Measurements from ENCODE around the gene CTNNA3.
"Not testable (repeated sequence)": the region's sequence is repeated elsewhere in the genome, so short reads cannot be mapped to it uniquely, and the experiment has no call there.

Gene CTNNA3

DNA sequence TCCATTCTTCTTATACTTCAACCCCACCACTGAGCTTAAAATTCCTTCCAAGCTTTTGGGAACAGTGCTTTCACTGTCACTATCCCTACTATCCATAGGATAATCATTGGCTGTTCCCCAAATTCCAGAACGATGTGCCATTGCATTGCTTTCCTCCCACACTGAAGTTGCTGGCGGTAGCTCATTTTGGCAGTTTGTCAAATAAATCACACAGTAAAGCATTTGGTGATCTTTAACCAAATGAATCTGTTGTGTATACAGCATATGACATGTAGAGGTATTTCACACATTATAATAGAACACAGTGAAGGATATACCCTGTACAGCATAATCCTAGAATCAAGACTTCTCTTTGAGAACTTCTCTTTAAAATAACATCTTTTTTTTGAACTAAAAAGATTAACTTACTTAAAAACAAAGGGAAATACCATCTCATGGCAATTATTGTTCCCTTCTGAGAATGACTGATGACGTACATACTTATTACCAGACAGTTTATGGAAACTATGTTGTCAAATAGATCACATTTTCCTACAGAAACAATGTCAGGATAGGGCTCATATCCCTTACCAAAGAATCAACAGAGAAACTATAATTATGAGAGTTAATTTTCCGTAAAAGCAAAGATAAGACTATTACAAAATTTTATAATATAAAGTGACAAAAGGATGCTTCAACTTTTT is 93.6 kb downstream of the CTNNA3 start:
- TF ChIP-seq, protein P1, sequence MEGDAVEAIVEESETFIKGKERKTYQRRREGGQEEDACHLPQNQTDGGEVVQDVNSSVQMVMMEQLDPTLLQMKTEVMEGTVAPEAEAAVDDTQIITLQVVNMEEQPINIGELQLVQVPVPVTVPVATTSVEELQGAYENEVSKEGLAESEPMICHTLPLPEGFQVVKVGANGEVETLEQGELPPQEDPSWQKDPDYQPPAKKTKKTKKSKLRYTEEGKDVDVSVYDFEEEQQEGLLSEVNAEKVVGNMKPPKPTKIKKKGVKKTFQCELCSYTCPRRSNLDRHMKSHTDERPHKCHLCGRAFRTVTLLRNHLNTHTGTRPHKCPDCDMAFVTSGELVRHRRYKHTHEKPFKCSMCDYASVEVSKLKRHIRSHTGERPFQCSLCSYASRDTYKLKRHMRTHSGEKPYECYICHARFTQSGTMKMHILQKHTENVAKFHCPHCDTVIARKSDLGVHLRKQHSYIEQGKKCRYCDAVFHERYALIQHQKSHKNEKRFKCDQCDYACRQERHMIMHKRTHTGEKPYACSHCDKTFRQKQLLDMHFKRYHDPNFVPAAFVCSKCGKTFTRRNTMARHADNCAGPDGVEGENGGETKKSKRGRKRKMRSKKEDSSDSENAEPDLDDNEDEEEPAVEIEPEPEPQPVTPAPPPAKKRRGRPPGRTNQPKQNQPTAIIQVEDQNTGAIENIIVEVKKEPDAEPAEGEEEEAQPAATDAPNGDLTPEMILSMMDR (conservative IDR thresholded peaks at IDR 0.05; ENCODE audit: low read length): no peak
- H3K4me3 ChIP-seq (ENCODE audit: low read length): no peak overlapping the region
- DNase-seq (ENCODE audit: low read depth): peak; percentile 40

DNA sequence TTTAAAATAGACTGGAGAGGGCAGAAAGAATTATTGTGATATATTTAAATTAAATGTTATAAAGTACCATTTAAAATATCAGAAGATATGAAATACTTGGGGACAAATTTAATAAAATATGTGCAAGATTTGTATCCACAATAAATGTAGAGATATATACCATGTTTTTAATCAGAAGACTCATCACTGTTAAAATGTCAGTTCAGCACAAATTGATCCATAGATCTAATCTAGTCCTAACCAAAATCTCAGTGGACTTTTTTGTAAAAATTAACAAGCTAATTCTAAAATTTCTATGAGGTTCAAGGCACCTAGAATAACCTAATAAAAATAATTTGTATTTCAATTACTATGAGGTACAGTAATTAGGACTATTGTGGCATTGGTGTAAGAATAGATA is 96.4 kb downstream of the CTNNA3 start:
- DNase-seq (ENCODE audit: low read depth): no peak
- TF ChIP-seq, protein P1 (conservative IDR thresholded peaks at IDR 0.05; ENCODE audit: low read length): no peak
- no peak overlapping the region for H3K4me3 ChIP-seq (ENCODE audit: low read length)

DNA sequence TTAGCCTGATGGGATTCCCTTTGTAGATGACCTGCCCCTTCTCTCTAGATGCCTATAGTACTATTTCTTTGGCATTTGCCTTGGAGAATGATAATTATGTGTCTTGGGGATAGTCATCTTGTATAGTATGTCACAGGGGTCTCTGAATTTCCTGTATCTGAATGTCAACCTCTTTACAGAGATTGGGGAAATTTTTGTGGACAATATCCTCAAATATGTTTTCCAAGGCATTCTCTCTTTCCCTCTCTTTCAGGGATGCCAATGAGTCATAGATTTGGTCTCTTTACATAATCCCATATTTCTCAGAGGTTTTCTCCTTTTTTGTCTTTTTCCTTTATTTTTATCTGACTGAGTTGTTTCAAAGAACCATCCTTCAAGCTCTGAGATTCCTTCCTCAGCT is 99.4 kb downstream of the CTNNA3 start:
- TF ChIP-seq, protein P1 (conservative IDR thresholded peaks at IDR 0.05; ENCODE audit: low read length): no peak
- H3K4me3 ChIP-seq (ENCODE audit: low read length): no peak overlapping the region
- DNase-seq (ENCODE audit: low read depth): no peak

DNA sequence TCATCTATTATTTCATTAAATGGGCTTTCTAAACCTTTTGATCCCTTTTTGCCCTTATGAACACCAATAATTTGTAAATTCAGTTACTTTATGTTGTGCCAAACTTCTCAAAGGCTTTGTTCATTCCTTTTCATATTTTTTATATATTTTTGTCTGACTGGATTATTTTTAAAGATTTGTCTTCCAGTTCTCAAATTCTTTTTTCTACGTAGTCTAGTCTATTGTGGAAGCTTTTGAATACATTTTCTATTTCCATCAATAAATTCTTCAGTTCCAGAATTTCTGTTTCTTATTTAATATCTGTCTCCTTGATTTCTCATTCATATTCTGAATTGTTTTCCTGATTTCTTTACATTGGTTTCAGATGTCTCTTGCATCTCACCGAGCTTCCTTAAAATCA is 108.2 kb downstream of the CTNNA3 start:
- TF ChIP-seq, protein P1 (conservative IDR thresholded peaks at IDR 0.05; ENCODE audit: low read length): no peak
- no peak overlapping the region for H3K4me3 ChIP-seq (ENCODE audit: low read length)
- no peak for DNase-seq (ENCODE audit: low read depth)

DNA sequence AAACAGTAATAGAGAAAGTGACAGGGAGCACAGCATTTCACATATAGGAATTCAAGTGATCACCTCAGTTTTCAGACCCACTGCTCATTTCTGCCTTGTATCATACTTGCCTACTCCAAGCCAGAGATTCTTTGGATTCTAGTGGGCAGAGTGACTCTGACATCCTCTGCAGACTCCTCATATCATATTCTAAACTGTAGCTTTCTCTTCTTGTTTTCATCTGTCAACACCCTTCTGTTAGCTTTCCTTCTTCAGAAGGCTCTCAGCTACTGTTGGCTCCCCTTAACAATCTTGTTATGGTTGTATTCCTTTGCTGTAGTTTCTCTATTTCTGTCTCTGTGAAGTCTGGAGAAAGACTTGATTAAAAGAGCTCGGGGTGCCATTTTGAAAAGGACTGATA is 120.5 kb downstream of the CTNNA3 start:
- TF ChIP-seq, protein P1 (conservative IDR thresholded peaks at IDR 0.05; ENCODE audit: low read length): no peak
- no peak overlapping the region for H3K4me3 ChIP-seq (ENCODE audit: low read length)
- no peak for DNase-seq (ENCODE audit: low read depth)

DNA sequence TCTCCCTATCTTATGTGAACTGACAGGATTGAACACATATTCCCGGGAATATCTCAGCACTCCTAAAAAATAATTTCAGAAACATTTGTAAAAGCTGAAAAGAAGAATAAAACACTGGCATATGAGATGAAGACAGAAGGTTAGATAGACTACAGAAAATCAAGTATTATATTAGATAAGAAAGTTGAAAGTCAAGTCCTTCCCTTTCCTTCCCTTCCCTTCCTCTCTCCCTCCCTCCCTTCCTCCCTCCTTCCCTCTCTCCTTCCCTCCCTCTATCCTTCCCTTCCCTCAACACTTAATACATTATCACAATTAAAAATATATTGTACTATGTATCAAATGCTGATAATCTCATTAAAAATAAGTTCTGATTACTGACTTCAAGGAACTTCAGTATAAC is 122.5 kb downstream of the CTNNA3 start:
- DNase-seq (ENCODE audit: low read depth): no peak
- TF ChIP-seq, protein P1 (conservative IDR thresholded peaks at IDR 0.05; ENCODE audit: low read length): no peak
- no peak overlapping the region for H3K4me3 ChIP-seq (ENCODE audit: low read length)

DNA sequence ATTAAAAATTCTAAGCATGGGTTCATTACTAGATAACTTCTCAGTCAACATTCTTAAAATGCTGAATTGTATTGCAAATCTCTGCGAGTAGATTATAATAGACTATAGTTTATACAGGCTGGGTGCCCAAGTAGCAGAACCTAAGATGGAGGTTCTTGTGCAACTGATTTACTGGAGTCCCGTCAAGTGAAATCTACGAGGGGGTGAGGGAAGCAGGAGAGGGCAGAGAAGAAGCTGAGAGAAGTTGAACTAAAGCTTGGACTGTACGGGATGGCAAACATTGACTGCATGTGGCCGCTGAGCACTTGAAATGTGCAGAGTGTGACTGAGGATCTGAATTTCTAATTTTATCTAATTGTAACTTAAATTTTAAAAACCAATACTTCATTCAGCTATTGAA is 124.5 kb downstream of the CTNNA3 start:
- DNase-seq (ENCODE audit: low read depth): no peak
- TF ChIP-seq, protein P1 (conservative IDR thresholded peaks at IDR 0.05; ENCODE audit: low read length): no peak
- no peak overlapping the region for H3K4me3 ChIP-seq (ENCODE audit: low read length)

DNA sequence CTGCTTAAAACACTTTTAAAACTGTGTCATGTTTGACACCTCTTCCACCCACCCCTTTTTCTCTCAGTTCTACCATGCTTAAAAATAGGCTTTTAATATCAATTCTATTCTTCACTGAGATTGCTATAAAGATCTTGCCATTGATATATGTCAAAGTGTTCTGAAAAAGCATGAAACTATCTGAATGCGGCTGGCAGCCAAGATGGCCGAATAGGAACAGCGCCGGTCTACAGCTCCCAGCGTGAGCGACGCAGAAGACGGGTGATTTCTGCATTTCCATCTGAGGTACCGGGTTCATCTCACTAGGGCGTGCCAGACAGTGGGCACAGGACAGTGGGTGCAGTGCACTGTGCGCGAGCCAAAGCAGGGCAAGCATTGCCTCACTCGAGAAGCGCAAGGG is 137.7 kb downstream of the CTNNA3 start:
- not testable (repeated sequence) for H3K4me3 ChIP-seq (ENCODE audit: low read length); DNase-seq (ENCODE audit: low read depth)
